Mammary microvascular endothelial cell (primary cell): ENCODE data around the gene SET. TPM values are rescaled to one million over a fixed set of nuclear protein-coding genes. Genes with fewer than 3 reads are reported as not detected.

Source experiments
- total RNA-seq: library from RNA; depleted of rRNA; stranded (reverse); fragments of >200 nt; gene quantifications from 2 replicates; pipeline ENCODE4 v1.2.3, GENCODE V29; 2015

SET gene
- total RNA-seq: 356 and 448 TPM in 2 replicates

GRCh38 chr9:128688501-128689292, at the start of gene SET:
SET (plus strand) TSS chr9:128689222; CDS start chr9:128689583, 361 bp downstream.

GRCh38 chr9:128656416-128657343, 32.3 kb upstream of the SET start, which contains the start of gene DYNC2I2:
DYNC2I2 (minus strand) TSS chr9:128656847; CDS start chr9:128656726, 121 bp downstream.

GRCh38 chr9:128702445-128702948, 13.5 kb downstream of the SET start, which contains the start of gene PKN3:
PKN3 (plus strand) TSS chr9:128702503; CDS start chr9:128702916, 413 bp downstream.

GRCh38 chr9:128723866-128724743, 35.1 kb downstream of the SET start, which contains the start of gene ZDHHC12:
ZDHHC12 (minus strand) TSS chr9:128724127; CDS start chr9:128724093, 34 bp downstream.

Other genes starting within 250 kb of the SET start
- 29.8 and 31.4 TPM in 2 replicates for gene ODF2, start 233.2 kb upstream of the SET start, total RNA-seq
- 26.4 and 27.5 TPM in 2 replicates for gene GLE1, start 184.5 kb upstream of the SET start, total RNA-seq
- 241 and 244 TPM in 2 replicates for gene SPTAN1, start 136.6 kb upstream of the SET start, total RNA-seq
- gene DYNC2I2, start 32.4 kb upstream of the SET start, total RNA-seq: 101 and 114 TPM in 2 replicates
- 29.7 and 33.2 TPM in 2 replicates for gene PKN3, start 13.3 kb downstream of the SET start, total RNA-seq
- 101 and 114 TPM in 2 replicates for gene ZDHHC12, start 34.9 kb downstream of the SET start, total RNA-seq
- 15.3 and 18.7 TPM in 2 replicates for gene ZER1, start 82.7 kb downstream of the SET start, total RNA-seq
- 17.9 and 26.0 TPM in 2 replicates for gene TBC1D13, start 98.0 kb downstream of the SET start, total RNA-seq
- gene ENDOG, start 129.3 kb downstream of the SET start, total RNA-seq: 26.9 and 33.5 TPM in 2 replicates
- gene SPOUT1, start 140.6 kb downstream of the SET start, total RNA-seq: 22.0 and 28.4 TPM in 2 replicates
- 6.4 and 8.2 TPM in 2 replicates for gene KYAT1, start 192.7 kb downstream of the SET start, total RNA-seq
- 135 and 140 TPM in 2 replicates for gene LRRC8A, start 192.9 kb downstream of the SET start, total RNA-seq
- gene PHYHD1, start 231.8 kb downstream of the SET start, total RNA-seq: 0.15 TPM in 1 of 2 replicates, not detected in the other